ENCODE measurements around the gene GPR31. TPM values are rescaled to one million over a fixed set of nuclear protein-coding genes. Genes with fewer than 3 reads are reported as not detected.
A peak's percentile ranks its signal among the peaks of the same experiment; 100 is the strongest.
"Not testable (repeated sequence)": the region's sequence is repeated elsewhere in the genome, so short reads cannot be mapped to it uniquely, and the experiment has no call there.

The GPR31 gene
- total RNA-seq, 2 donors from 2014 or later, result not detected

- not testable (repeated sequence) for H3K9ac ChIP-seq (ENCODE audit: extremely low read depth, low read length, poor library complexity, severe bottlenecking); H3K9me3 Mint-ChIP-seq; DNase-seq; H3K36me3 Mint-ChIP-seq (ENCODE audit: low read depth); H3K4me1 ChIP-seq (ENCODE audit: control insufficient read depth, insufficient read depth, low read length); H3K36me3 ChIP-seq (ENCODE audit: control insufficient read depth, insufficient read depth, low read length); H3K4me1 Mint-ChIP-seq; H3K27me3 Mint-ChIP-seq (ENCODE audit: insufficient read depth); H3K4me3 Mint-ChIP-seq; H3K9me3 ChIP-seq (ENCODE audit: control insufficient read depth, low read length); H3K27ac ChIP-seq (ENCODE audit: low read depth, low read length); H3K27ac Mint-ChIP-seq; H3K4me3 ChIP-seq (ENCODE audit: low read length); H3K27me3 ChIP-seq (ENCODE audit: control insufficient read depth, insufficient read depth, low read length, poor library complexity, severe bottlenecking)
- 86 to 92% methylated on average over 4 to 13 of the region's 13 CpGs for WGBS, 2 experiments (ENCODE audit: insufficient coverage in 1 of 2, insufficient read length in 1 of 2)
Measured at GRCh38 chr6:167172011-167172410, 14.2 kb upstream of the GPR31 start.

- DNase-seq; H3K36me3 Mint-ChIP-seq (ENCODE audit: low read depth); H3K9me3 ChIP-seq (ENCODE audit: control insufficient read depth, low read length); H3K9me3 Mint-ChIP-seq; H3K27me3 Mint-ChIP-seq (ENCODE audit: insufficient read depth); H3K4me3 ChIP-seq (ENCODE audit: low read length); H3K4me1 Mint-ChIP-seq; H3K27ac ChIP-seq (ENCODE audit: low read depth, low read length); H3K4me3 Mint-ChIP-seq; H3K4me1 ChIP-seq (ENCODE audit: control insufficient read depth, insufficient read depth, low read length); H3K27me3 ChIP-seq (ENCODE audit: control insufficient read depth, insufficient read depth, low read length, poor library complexity, severe bottlenecking); H3K36me3 ChIP-seq (ENCODE audit: control insufficient read depth, insufficient read depth, low read length); H3K27ac Mint-ChIP-seq; H3K9ac ChIP-seq (ENCODE audit: extremely low read depth, low read length, poor library complexity, severe bottlenecking): not testable (repeated sequence)
- WGBS, 2 experiments (ENCODE audit: insufficient coverage in 1 of 2, insufficient read length in 1 of 2), result 91 to 100% methylated on average over 4 to 11 of the region's 11 CpGs
Measured at GRCh38 chr6:167171300-167171699, 13.5 kb upstream of the GPR31 start.

GRCh38 chr6:167169867-167170266 lies 12.1 kb upstream of the GPR31 start:
- H3K4me3 ChIP-seq (ENCODE audit: low read length); H3K4me1 ChIP-seq (ENCODE audit: control insufficient read depth, insufficient read depth, low read length); H3K27me3 ChIP-seq (ENCODE audit: control insufficient read depth, insufficient read depth, low read length, poor library complexity, severe bottlenecking); H3K36me3 Mint-ChIP-seq (ENCODE audit: low read depth); H3K4me3 Mint-ChIP-seq; H3K36me3 ChIP-seq (ENCODE audit: control insufficient read depth, insufficient read depth, low read length); H3K9ac ChIP-seq (ENCODE audit: extremely low read depth, low read length, poor library complexity, severe bottlenecking); H3K9me3 Mint-ChIP-seq; H3K9me3 ChIP-seq (ENCODE audit: control insufficient read depth, low read length); H3K27me3 Mint-ChIP-seq (ENCODE audit: insufficient read depth); H3K27ac ChIP-seq (ENCODE audit: low read depth, low read length); H3K4me1 Mint-ChIP-seq; DNase-seq: not testable (repeated sequence)
- H3K27ac Mint-ChIP-seq, result peak overlapping the region; percentile 2
- 100% methylated on average over 1 of the region's 13 CpGs; no CpG with 5 or more reads in 1 of the 2 experiments for WGBS, 2 experiments (ENCODE audit: insufficient coverage in 1 of 2, insufficient read length in 1 of 2)

- H3K4me3 ChIP-seq (ENCODE audit: low read length); H3K4me3 Mint-ChIP-seq; DNase-seq; H3K36me3 ChIP-seq (ENCODE audit: control insufficient read depth, insufficient read depth, low read length); H3K27ac ChIP-seq (ENCODE audit: low read depth, low read length); H3K36me3 Mint-ChIP-seq (ENCODE audit: low read depth); H3K4me1 ChIP-seq (ENCODE audit: control insufficient read depth, insufficient read depth, low read length); H3K27me3 ChIP-seq (ENCODE audit: control insufficient read depth, insufficient read depth, low read length, poor library complexity, severe bottlenecking); H3K27ac Mint-ChIP-seq; H3K9me3 ChIP-seq (ENCODE audit: control insufficient read depth, low read length); H3K9ac ChIP-seq (ENCODE audit: extremely low read depth, low read length, poor library complexity, severe bottlenecking); H3K27me3 Mint-ChIP-seq (ENCODE audit: insufficient read depth); H3K9me3 Mint-ChIP-seq: not testable (repeated sequence)
- peaks cover 12% of the 10 kb centered on the region for H3K4me1 Mint-ChIP-seq
- 87 to 97% methylated on average over 5 to 8 of the region's 16 CpGs for WGBS, 2 experiments (ENCODE audit: insufficient coverage in 1 of 2, insufficient read length in 1 of 2)
Measured at GRCh38 chr6:167168296-167168695, 10.5 kb upstream of the GPR31 start.

GRCh38 chr6:167167699-167168098 lies 9.9 kb upstream of the GPR31 start:
- DNase-seq; H3K27ac ChIP-seq (ENCODE audit: low read depth, low read length); H3K27me3 Mint-ChIP-seq (ENCODE audit: insufficient read depth); H3K4me1 ChIP-seq (ENCODE audit: control insufficient read depth, insufficient read depth, low read length); H3K27me3 ChIP-seq (ENCODE audit: control insufficient read depth, insufficient read depth, low read length, poor library complexity, severe bottlenecking); H3K36me3 ChIP-seq (ENCODE audit: control insufficient read depth, insufficient read depth, low read length); H3K9me3 Mint-ChIP-seq; H3K36me3 Mint-ChIP-seq (ENCODE audit: low read depth); H3K9ac ChIP-seq (ENCODE audit: extremely low read depth, low read length, poor library complexity, severe bottlenecking); H3K4me3 Mint-ChIP-seq; H3K4me3 ChIP-seq (ENCODE audit: low read length); H3K27ac Mint-ChIP-seq; H3K9me3 ChIP-seq (ENCODE audit: control insufficient read depth, low read length): not testable (repeated sequence)
- H3K4me1 Mint-ChIP-seq, result peaks cover 18% of the 10 kb centered on the region
- no CpG with 5 or more reads among the region's 10 CpGs for WGBS, 2 experiments (ENCODE audit: insufficient coverage in 1 of 2, insufficient read length in 1 of 2)

Measured in endodermal cell (in vitro differentiated cells).